H1 (cell line): ENCODE results near the gene SCART1.

Source experiments
- CREB1 ChIP-seq: IDR thresholded peaks from 2 replicates; pipeline ENCODE4 v1.6.1; 2012; ENCODE audit warnings: inconsistent platforms
- CTCF ChIP-seq, 3 experiments: IDR thresholded peaks; 1 replicate in 2 of 3; 2 replicates in 1 of 3; pipeline versions ENCODE4 v1.5.1 to v1.6.1; 2011; ENCODE audit warnings: low read length in 3 of 3, mild to moderate bottlenecking in 3 of 3, inconsistent platforms in 2 of 3, low read depth in 1 of 3, moderate library complexity in 1 of 3; ENCODE audit not compliant: insufficient read depth in 1 of 3; ENCODE audit errors: control extremely low read depth in 1 of 3
- EP300 ChIP-seq, 2 experiments: IDR thresholded peaks; 1 replicate in 1 of 2; 2 replicates in 1 of 2; pipeline ENCODE4 v1.6.1; 2011 to 2012; ENCODE audit warnings: low read depth in 2 of 2, low read length in 2 of 2, mild to moderate bottlenecking in 2 of 2, borderline replicate concordance in 1 of 2, inconsistent platforms in 1 of 2, moderate library complexity in 1 of 2
- EZH2 ChIP-seq: fragments of 200-600 bp; sonication (generic); IDR thresholded peaks from 2 replicates; pipeline ENCODE4 v1.7.1; 2012; ENCODE audit warnings: low read depth, mild to moderate bottlenecking, moderate library complexity, low read length, inconsistent platforms; ENCODE audit not compliant: severe bottlenecking
- POLR2A ChIP-seq, 2 experiments: IDR thresholded peaks; 1 replicate in 1 of 2; 2 replicates in 1 of 2; pipeline ENCODE4 v1.6.1; 2011; ENCODE audit warnings: low read depth in 2 of 2, low read length in 2 of 2, mild to moderate bottlenecking in 2 of 2; ENCODE audit errors: control extremely low read depth in 1 of 2
- POLR2AphosphoS5 ChIP-seq: IDR thresholded peaks from 2 replicates; pipeline ENCODE4 v1.6.1; 2011; ENCODE audit warnings: low read depth, low read length
- POU5F1 ChIP-seq: IDR thresholded peaks from 2 replicates; pipeline ENCODE4 v1.6.1; 2011; ENCODE audit warnings: low read depth, mild to moderate bottlenecking, low read length, moderate library complexity
- SP1 ChIP-seq: IDR thresholded peaks from 2 replicates; pipeline ENCODE4 v1.6.1; 2011; ENCODE audit warnings: low read depth, low read length

GRCh38 chr10:133442967-133443924, 10.5 kb upstream of the SCART1 start:
- TF ChIP-seq SP1: no peak
- no peak for TF ChIP-seq EZH2
- no peak for TF ChIP-seq POU5F1
- TF ChIP-seq POLR2A (IDR thresholded peaks at IDR 0.05; ENCODE audit: control extremely low read depth in 1 of 2, low read depth in 2 of 2, low read length in 2 of 2): no peak
- no peak for TF ChIP-seq CTCF (IDR thresholded peaks at IDR 0.05; ENCODE audit: control extremely low read depth in 1 of 3, insufficient read depth in 1 of 3, low read depth in 1 of 3, low read length in 3 of 3)
- no peak for TF ChIP-seq EP300 (IDR thresholded peaks at IDR 0.05; ENCODE audit: borderline replicate concordance in 1 of 2, low read depth in 2 of 2, low read length in 2 of 2)
- no peak for TF ChIP-seq POLR2AphosphoS5
- no peak for TF ChIP-seq CREB1
